Fibroblast of upper back skin (primary cell): ENCODE measurements around the gene B3GNT2.

Experiments
- DNase-seq: peaks from one replicate; pipeline ENCODE4 v3.0.0-alpha.2; 2013

Gene B3GNT2

GRCh38 chr2:62205554-62205953 is 9.6 kb downstream of the B3GNT2 start:
- no peak for DNase-seq

- no peak for DNase-seq
Observed at GRCh38 chr2:62206024-62206423, 10.1 kb downstream of the B3GNT2 start.

- no peak for DNase-seq
Observed at GRCh38 chr2:62207491-62207890, 11.6 kb downstream of the B3GNT2 start.

GRCh38 chr2:62208074-62208757 is 12.3 kb downstream of the B3GNT2 start:
- DNase-seq, result no peak

- DNase-seq, result no peak
Observed at GRCh38 chr2:62208758-62209114, 12.8 kb downstream of the B3GNT2 start.

GRCh38 chr2:62209427-62209991 is 13.6 kb downstream of the B3GNT2 start:
- DNase-seq, result no peak

GRCh38 chr2:62215306-62216064 is 19.6 kb downstream of the B3GNT2 start:
- DNase-seq, result no peak

- DNase-seq, result no peak
Observed at GRCh38 chr2:62216113-62216512, 20.2 kb downstream of the B3GNT2 start.

GRCh38 chr2:62216616-62217015 is 20.7 kb downstream of the B3GNT2 start:
- peak; percentile 77 for DNase-seq

- DNase-seq, result no peak
Observed at GRCh38 chr2:62217421-62217820, 21.5 kb downstream of the B3GNT2 start.

GRCh38 chr2:62217970-62218369 is 22.1 kb downstream of the B3GNT2 start:
- DNase-seq, result peak; percentile 66

GRCh38 chr2:62219407-62220159 is 23.7 kb downstream of the B3GNT2 start:
- DNase-seq, result no peak

GRCh38 chr2:62221141-62221540 is 25.2 kb downstream of the B3GNT2 start:
- DNase-seq, result peak; percentile 29

- DNase-seq, result no peak
Observed at GRCh38 chr2:62222171-62222570, 26.3 kb downstream of the B3GNT2 start.

- no peak for DNase-seq
Observed at GRCh38 chr2:62222674-62223073, 26.8 kb downstream of the B3GNT2 start.

- DNase-seq, result no peak
Observed at GRCh38 chr2:62224976-62225375, 29.1 kb downstream of the B3GNT2 start.

- DNase-seq, result no peak
Observed at GRCh38 chr2:62227386-62228075, 31.6 kb downstream of the B3GNT2 start.

- DNase-seq, result no peak
Observed at GRCh38 chr2:62229082-62229605, 33.2 kb downstream of the B3GNT2 start.

- DNase-seq, result no peak
Observed at GRCh38 chr2:62231541-62231940, 35.6 kb downstream of the B3GNT2 start.

GRCh38 chr2:62234755-62235655 is 39.1 kb downstream of the B3GNT2 start:
- no peak for DNase-seq

GRCh38 chr2:62236499-62236898 is 40.6 kb downstream of the B3GNT2 start:
- DNase-seq, result no peak

GRCh38 chr2:62238236-62238635 is 42.3 kb downstream of the B3GNT2 start:
- no peak for DNase-seq
